Psoas muscle (tissue), 8 donors: ENCODE results near the gene DOK6. TPM values are rescaled to one million over a fixed set of nuclear protein-coding genes. Genes with fewer than 3 reads are reported as not detected.

ENCODE experiments used
- ATAC-seq, 4 donors: fragments of 200-7000 bp; cut with Tn5 transposase; one replicate each; pipeline ENCODE4 v1.9.1; 2020; ENCODE audit warnings: moderate library complexity in 3 of 4, mild to moderate bottlenecking in 2 of 4
- DNase-seq, 2 donors: peaks; one replicate each; pipeline ENCODE4 v3.0.0-alpha.2; 2020
- H3K27ac ChIP-seq: fragments of 200-600 bp; one replicate; pipeline ENCODE4 v1.8.0; 2022
- H3K27me3 ChIP-seq, 3 donors: fragments of 200-600 bp in 1 of 3; one replicate each; pipeline versions ENCODE4 v1.6.1 to v1.8.0; 2013 to 2022; ENCODE audit warnings: low read length in 2 of 3, mild to moderate bottlenecking in 2 of 3, moderate library complexity in 1 of 3; ENCODE audit not compliant: insufficient read depth in 3 of 3
- H3K36me3 ChIP-seq, 2 donors: fragments of 200-600 bp in 1 of 2; one replicate each; pipeline versions ENCODE4 v1.6.1 to v1.8.0; 2013 to 2022; ENCODE audit warnings: low read depth in 1 of 2, mild to moderate bottlenecking in 1 of 2, moderate library complexity in 1 of 2; ENCODE audit not compliant: insufficient read depth in 1 of 2
- H3K4me1 ChIP-seq: fragments of 200-600 bp; one replicate; pipeline ENCODE4 v1.8.0; 2022
- H3K4me3 ChIP-seq: fragments of 200-600 bp; one replicate; pipeline ENCODE4 v1.8.0; 2022; ENCODE audit warnings: mild to moderate bottlenecking
- H3K9me3 ChIP-seq: fragments of 200-600 bp; one replicate; pipeline ENCODE4 v1.8.0; 2022
- CTCF ChIP-seq: fragments of 200-600 bp; IDR thresholded peaks from one replicate; pipeline ENCODE4 v1.8.0; 2022; ENCODE audit warnings: antibody characterized with exemption
- WGBS, 3 donors: extraction: QIAGEN DNeasy Blood & Tissue Kit; methylation state at CpG; one replicate each; pipeline versions ENCODE4 v1.1.6 to v1.1.7; 2013; 5-methylcytosine and 5-hydroxymethylcytosine counted together
- intact Hi-C, 2 donors: fragments of 100-400 bp; cut with DNase I; formaldehyde crosslinking; loops; one replicate each; pipeline versions ENCODE4 v1.11.0 to v1.14.2; 2022
- polyA plus RNA-seq, 3 donors: library from polyadenylated mRNA; stranded (reverse); fragments of 200-250 nt; gene quantifications; one replicate each; pipeline ENCODE4 v1.2.3, GENCODE V29; 2013
- total RNA-seq, 4 donors: library from RNA; stranded (reverse); fragmentation: NEBNext Ultra II Directional in 2 of 4; extraction: Animal tissue kit (Norgen Biotek cat#: 25700) in 2 of 4; gene quantifications; one replicate each; pipeline versions ENCODE4 v1.2.1 to v1.2.4, GENCODE V29; 2021 to 2023
- donor health status: healthy with polysubstance abuse.
- donor health status: DM: no; HTN: no; CAD: no; lungs with moderate emphysema.
- donor health status: Bipolar disorder and iron deficiency.
- donor health status: healthy.
- donor health status: DM: yes; HTN: yes; CAD: no.
- donor health status: DM: no; HTN: no; CAD: no.
- donor health status: DM: no; HTN: no; CAD: no.
- donor health status: DM: yes; HTN: yes; CAD: no.

DOK6 gene
- total and polyA plus RNA-seq, 7 donors = 0.05 to 0.97 (median 0.18) TPM

- DNase-seq = no peak
- Histone ChIP-seq H3K4me3 (no peak overlapping the region), H3K9me3 (no peaks in the 10 kb centered on the region), H3K36me3 (no peaks in the 10 kb centered on the region), H3K27ac (no peak overlapping the region), H3K4me1 (no peaks in the 10 kb centered on the region), H3K27me3 (no peaks in the 10 kb centered on the region)
- no peak for TF ChIP-seq CTCF
- intact Hi-C loops = no loop called here
- no peak for ATAC-seq
- 92 to 94% (median 92%) methylated on average over 8 of the region's 8 CpGs for WGBS, 3 donors
Measured at GRCh38 chr18:69599377-69599776, 198.7 kb downstream of the DOK6 start.

DNA sequence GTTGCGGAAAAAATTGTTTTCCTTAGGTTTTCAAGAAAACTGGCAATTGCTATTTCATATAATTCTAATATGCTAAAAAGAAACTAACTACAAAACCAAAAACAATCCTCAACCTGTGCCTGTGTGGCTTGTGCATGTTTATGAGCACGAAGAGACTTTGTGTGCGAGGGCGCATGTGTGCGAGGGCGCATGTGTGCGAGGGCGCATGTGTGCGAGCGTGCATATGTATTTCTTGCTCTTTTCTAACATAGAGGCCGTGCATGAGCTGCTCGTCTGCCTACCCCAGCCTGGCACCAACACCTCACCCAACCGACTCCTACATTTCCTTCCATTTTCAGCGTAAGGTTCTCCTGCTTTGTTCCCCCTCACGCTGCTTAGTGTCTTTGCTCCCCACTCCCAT, 211.6 kb downstream of the DOK6 start:
- DNase-seq (no peak), ATAC-seq (no peak)
- Histone ChIP-seq H3K36me3 (no peaks in the 10 kb centered on the region), H3K27me3 (no peaks in the 10 kb centered on the region), H3K27ac (no peak overlapping the region), H3K4me3 (no peak overlapping the region), H3K4me1 (no peaks in the 10 kb centered on the region), H3K9me3 (no peaks in the 10 kb centered on the region)
- 86 to 95% (median 92%) methylated on average over 15 of the region's 15 CpGs for WGBS, 3 donors
- no peak for TF ChIP-seq CTCF
- intact Hi-C loops = no loop called here

DNA sequence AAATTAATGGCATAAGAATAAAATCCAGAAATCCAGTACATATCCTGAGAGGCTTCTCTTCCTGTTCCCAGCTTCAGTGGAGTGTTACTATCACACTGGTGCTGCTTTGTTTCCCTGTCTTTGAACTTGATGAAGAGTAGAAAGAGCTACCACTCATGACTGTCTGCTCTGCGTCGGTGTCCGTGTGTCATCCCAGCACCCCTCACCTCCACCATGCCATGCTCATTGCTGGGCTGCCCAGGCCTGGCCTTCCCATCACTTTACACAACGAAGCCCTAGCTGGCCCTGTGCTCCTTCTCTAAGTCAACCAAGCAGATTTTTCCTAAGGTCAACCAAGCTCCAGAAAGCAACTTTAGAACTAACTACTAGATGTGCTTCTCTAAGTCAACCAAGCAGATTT, 215.4 kb downstream of the DOK6 start:
- DNase-seq = no peak
- no peak overlapping the region for H3K4me3 ChIP-seq
- 91 to 94% (median 93%) methylated on average over 4 of the region's 4 CpGs for WGBS, 3 donors
- no peaks in the 10 kb centered on the region for H3K27me3 ChIP-seq
- no peak for ATAC-seq
- no peak for TF ChIP-seq CTCF
- H3K27ac ChIP-seq = no peak overlapping the region
- no peaks in the 10 kb centered on the region for H3K9me3 ChIP-seq
- no peaks in the 10 kb centered on the region for H3K36me3 ChIP-seq
- H3K4me1 ChIP-seq = no peaks in the 10 kb centered on the region
- intact Hi-C loops = no loop called here

GRCh38 chr18:69617408-69617807, 216.7 kb downstream of the DOK6 start:
- 92 to 94% (median 92%) methylated on average over 4 of the region's 4 CpGs for WGBS, 3 donors
- ATAC-seq (no peak), DNase-seq (no peak)
- intact Hi-C loops = no loop called here
- no peak for TF ChIP-seq CTCF
- Histone ChIP-seq H3K9me3 (no peaks in the 10 kb centered on the region), H3K36me3 (no peaks in the 10 kb centered on the region), H3K4me3 (no peak overlapping the region), H3K27me3 (no peaks in the 10 kb centered on the region), H3K27ac (no peak overlapping the region), H3K4me1 (no peaks in the 10 kb centered on the region)

DNA sequence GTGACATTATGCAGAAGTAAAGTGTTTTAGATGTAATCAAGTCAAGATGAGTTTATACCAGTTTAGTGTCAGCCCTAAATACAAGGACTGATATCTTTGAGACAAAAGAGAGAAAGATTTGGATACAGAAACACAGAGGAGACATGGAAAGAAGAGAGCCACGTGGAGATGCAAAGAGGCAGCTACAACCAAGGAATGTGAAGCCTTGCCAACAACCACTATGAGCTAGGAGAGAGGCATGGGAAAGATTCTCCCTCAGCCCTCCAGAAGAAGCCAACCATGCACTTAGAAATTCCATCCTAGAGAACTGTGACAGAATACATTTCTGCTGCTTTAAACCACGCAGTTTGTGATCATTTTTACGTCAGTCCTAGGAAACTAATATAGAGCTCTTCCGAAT, 217.2 kb downstream of the DOK6 start:
- Histone ChIP-seq H3K4me3 (no peak overlapping the region), H3K27ac (no peak overlapping the region), H3K9me3 (no peaks in the 10 kb centered on the region), H3K27me3 (no peaks in the 10 kb centered on the region), H3K36me3 (no peaks in the 10 kb centered on the region), H3K4me1 (no peaks in the 10 kb centered on the region)
- no peak for TF ChIP-seq CTCF
- ATAC-seq (no peak), DNase-seq (no peak)
- 46 to 53% (median 51%) methylated on average over 4 of the region's 4 CpGs for WGBS, 3 donors
- intact Hi-C loops = no loop called here
